ENCODE measurements around the gene AHI1. TPM values are rescaled to one million over a fixed set of nuclear protein-coding genes. Genes with fewer than 3 reads are reported as not detected.

The AHI1 gene
- total RNA-seq, 5 donors from 2014 or later (not counting 1 experiment from before 2014, with no cell fraction given) = 9.6 to 27.6 (median 15.8) TPM

- no peaks in the 10 kb centered on the region for H3K4me1 ChIP-seq (ENCODE audit: control insufficient read depth in 1 of 2, extremely low read depth in 1 of 2, insufficient read depth in 2 of 2, low read length in 2 of 2)
- no peak overlapping the region for H3K4me3 ChIP-seq (ENCODE audit: control insufficient read depth in 1 of 2, extremely low read depth in 1 of 2, low read length in 1 of 2)
- Mint-ChIP-seq H3K27ac (no peak overlapping the region), H3K27me3 (no peaks in the 10 kb centered on the region), H3K9me3 (no peaks in the 10 kb centered on the region), H3K4me3 (no peak overlapping the region), H3K36me3 (no peaks in the 10 kb centered on the region), H3K4me1 (no peaks in the 10 kb centered on the region)
- H3K9me3 ChIP-seq = no peaks in the 10 kb centered on the region
- H3K27ac ChIP-seq (ENCODE audit: low read length) = no peak overlapping the region
- ChIA-PET POLR2A (no interaction called here), CTCF (no interaction called here)
- WGBS (ENCODE audit: insufficient coverage) = 100% methylated on average over 2 of the region's 2 CpGs
- no peaks in the 10 kb centered on the region for H3K36me3 ChIP-seq (ENCODE audit: control insufficient read depth in 2 of 2, extremely low read depth in 1 of 2, insufficient read depth in 1 of 2, low read length in 1 of 2)
- DNase-seq (no peak), ATAC-seq (replicated peaks in 1 of 4) (no peak)
- H3K27me3 ChIP-seq (replicated peaks in 1 of 2; ENCODE audit: control insufficient read depth in 2 of 2, extremely low read depth in 1 of 2, insufficient read depth in 2 of 2, low read length in 1 of 2) = no peaks in the 10 kb centered on the region
Measured at GRCh38 chr6:135385299-135385698, 112.2 kb downstream of the AHI1 start.

GRCh38 chr6:135383766-135384165 is 113.8 kb downstream of the AHI1 start:
- Mint-ChIP-seq H3K27ac (no peak overlapping the region), H3K36me3 (no peaks in the 10 kb centered on the region), H3K9me3 (no peaks in the 10 kb centered on the region), H3K4me1 (no peaks in the 10 kb centered on the region), H3K4me3 (no peak overlapping the region), H3K27me3 (no peaks in the 10 kb centered on the region)
- Histone ChIP-seq H3K9me3 (no peaks in the 10 kb centered on the region), H3K4me1 (ENCODE audit: control insufficient read depth in 1 of 2, extremely low read depth in 1 of 2, insufficient read depth in 2 of 2, low read length in 2 of 2) (no peaks in the 10 kb centered on the region), H3K4me3 (ENCODE audit: control insufficient read depth in 1 of 2, extremely low read depth in 1 of 2, low read length in 1 of 2) (no peak overlapping the region), H3K36me3 (ENCODE audit: control insufficient read depth in 2 of 2, extremely low read depth in 1 of 2, insufficient read depth in 1 of 2, low read length in 1 of 2) (no peaks in the 10 kb centered on the region), H3K27me3 (replicated peaks in 1 of 2; ENCODE audit: control insufficient read depth in 2 of 2, extremely low read depth in 1 of 2, insufficient read depth in 2 of 2, low read length in 1 of 2) (no peaks in the 10 kb centered on the region), H3K27ac (ENCODE audit: low read length) (no peak overlapping the region)
- ChIA-PET POLR2A (no interaction called here), CTCF (no interaction called here)
- ATAC-seq (replicated peaks in 1 of 4) (no peak), DNase-seq (no peak)
- WGBS (ENCODE audit: insufficient coverage) = no CpG with 5 or more reads among the region's 3 CpGs

- H3K27me3 Mint-ChIP-seq = no peaks in the 10 kb centered on the region
- H3K4me3 ChIP-seq (ENCODE audit: control insufficient read depth in 1 of 2, extremely low read depth in 1 of 2, low read length in 1 of 2) = no peak overlapping the region
- 100% methylated on average over 1 of the region's 2 CpGs for WGBS (ENCODE audit: insufficient coverage)
- H3K27ac ChIP-seq (ENCODE audit: low read length) = no peak overlapping the region
- H3K27ac Mint-ChIP-seq = no peak overlapping the region
- CTCF ChIA-PET = no interaction called here
- H3K9me3 ChIP-seq = no peaks in the 10 kb centered on the region
- no peaks in the 10 kb centered on the region for H3K36me3 ChIP-seq (ENCODE audit: control insufficient read depth in 2 of 2, extremely low read depth in 1 of 2, insufficient read depth in 1 of 2, low read length in 1 of 2)
- ATAC-seq (replicated peaks in 1 of 4) (no peak), DNase-seq (no peak)
- H3K4me1 ChIP-seq (ENCODE audit: control insufficient read depth in 1 of 2, extremely low read depth in 1 of 2, insufficient read depth in 2 of 2, low read length in 2 of 2) = no peaks in the 10 kb centered on the region
- H3K36me3 Mint-ChIP-seq = no peaks in the 10 kb centered on the region
- H3K9me3 Mint-ChIP-seq = no peaks in the 10 kb centered on the region
- H3K4me1 Mint-ChIP-seq = no peaks in the 10 kb centered on the region
- no peak overlapping the region for H3K4me3 Mint-ChIP-seq
- no peaks in the 10 kb centered on the region for H3K27me3 ChIP-seq (replicated peaks in 1 of 2; ENCODE audit: control insufficient read depth in 2 of 2, extremely low read depth in 1 of 2, insufficient read depth in 2 of 2, low read length in 1 of 2)
- POLR2A ChIA-PET = no interaction called here
Measured at GRCh38 chr6:135383301-135383700, 114.2 kb downstream of the AHI1 start.

- Histone ChIP-seq H3K4me1 (ENCODE audit: control insufficient read depth in 1 of 2, extremely low read depth in 1 of 2, insufficient read depth in 2 of 2, low read length in 2 of 2) (no peaks in the 10 kb centered on the region), H3K4me3 (ENCODE audit: control insufficient read depth in 1 of 2, extremely low read depth in 1 of 2, low read length in 1 of 2) (no peak overlapping the region), H3K27ac (ENCODE audit: low read length) (no peak overlapping the region), H3K9me3 (no peaks in the 10 kb centered on the region), H3K36me3 (ENCODE audit: control insufficient read depth in 2 of 2, extremely low read depth in 1 of 2, insufficient read depth in 1 of 2, low read length in 1 of 2) (no peaks in the 10 kb centered on the region), H3K27me3 (replicated peaks in 1 of 2; ENCODE audit: control insufficient read depth in 2 of 2, extremely low read depth in 1 of 2, insufficient read depth in 2 of 2, low read length in 1 of 2) (no peaks in the 10 kb centered on the region)
- ATAC-seq (replicated peaks in 1 of 4) (no peak), DNase-seq (no peak)
- whole genome bisulfite sequencing (ENCODE audit: insufficient coverage) = 50% methylated on average over 2 of the region's 2 CpGs
- ChIA-PET CTCF (interaction anchor here in 1 of 2 donors (0.5 kb wide), 1 partner anchor 47 kb away, joined by 4 read pairs; no protein-coding TSS in a partner anchor), POLR2A (interaction anchor here (0.6 kb wide), 2 partner anchors 115 to 249 kb away, joined by 4 to 5 read pairs; no protein-coding TSS in a partner anchor)
- Mint-ChIP-seq H3K9me3 (no peaks in the 10 kb centered on the region), H3K36me3 (no peaks in the 10 kb centered on the region), H3K27me3 (no peaks in the 10 kb centered on the region), H3K4me3 (no peak overlapping the region), H3K27ac (no peak overlapping the region), H3K4me1 (no peaks in the 10 kb centered on the region)
Measured at GRCh38 chr6:135382182-135382628, 115.3 kb downstream of the AHI1 start.

GRCh38 chr6:135380793-135381192 is 116.7 kb downstream of the AHI1 start:
- peaks cover 2% of the 10 kb centered on the region for H3K36me3 Mint-ChIP-seq
- POLR2A ChIA-PET = no interaction called here
- CTCF ChIA-PET = no interaction called here

GRCh38 chr6:135379647-135380046 is 117.9 kb downstream of the AHI1 start:
- Histone ChIP-seq H3K27me3 (replicated peaks in 1 of 2; ENCODE audit: control insufficient read depth in 2 of 2, extremely low read depth in 1 of 2, insufficient read depth in 2 of 2, low read length in 1 of 2) (no peaks in the 10 kb centered on the region), H3K36me3 (ENCODE audit: control insufficient read depth in 2 of 2, extremely low read depth in 1 of 2, insufficient read depth in 1 of 2, low read length in 1 of 2) (no peaks in the 10 kb centered on the region), H3K4me1 (ENCODE audit: control insufficient read depth in 1 of 2, extremely low read depth in 1 of 2, insufficient read depth in 2 of 2, low read length in 2 of 2) (no peaks in the 10 kb centered on the region), H3K9me3 (no peaks in the 10 kb centered on the region), H3K27ac (ENCODE audit: low read length) (no peak overlapping the region), H3K4me3 (ENCODE audit: control insufficient read depth in 1 of 2, extremely low read depth in 1 of 2, low read length in 1 of 2) (no peak overlapping the region)
- Mint-ChIP-seq H3K4me1 (no peaks in the 10 kb centered on the region), H3K9me3 (no peaks in the 10 kb centered on the region), H3K27ac (no peak overlapping the region), H3K27me3 (no peaks in the 10 kb centered on the region), H3K36me3 (peaks cover 2% of the 10 kb centered on the region), H3K4me3 (no peak overlapping the region)
- DNase-seq = no peak
- no peak for ATAC-seq (replicated peaks in 1 of 4)
- POLR2A ChIA-PET = interaction anchor here in 1 of 2 donors (0.5 to 0.6 kb wide), 2 partner anchors 45 to 177 kb away, joined by 4 read pairs; no protein-coding TSS in a partner anchor
- CTCF ChIA-PET = no interaction called here

More at GRCh38 chr6:135380793-135381192, 116.7 kb downstream of the AHI1 start:
- no peaks in the 10 kb centered on the region for H3K27me3 Mint-ChIP-seq
- no peaks in the 10 kb centered on the region for H3K9me3 Mint-ChIP-seq
- Histone ChIP-seq H3K27me3 (replicated peaks in 1 of 2; ENCODE audit: control insufficient read depth in 2 of 2, extremely low read depth in 1 of 2, insufficient read depth in 2 of 2, low read length in 1 of 2) (no peaks in the 10 kb centered on the region), H3K9me3 (no peaks in the 10 kb centered on the region), H3K27ac (ENCODE audit: low read length) (no peak overlapping the region), H3K36me3 (ENCODE audit: control insufficient read depth in 2 of 2, extremely low read depth in 1 of 2, insufficient read depth in 1 of 2, low read length in 1 of 2) (no peaks in the 10 kb centered on the region), H3K4me3 (ENCODE audit: control insufficient read depth in 1 of 2, extremely low read depth in 1 of 2, low read length in 1 of 2) (no peak overlapping the region), H3K4me1 (ENCODE audit: control insufficient read depth in 1 of 2, extremely low read depth in 1 of 2, insufficient read depth in 2 of 2, low read length in 2 of 2) (no peaks in the 10 kb centered on the region)
- H3K4me1 Mint-ChIP-seq = no peaks in the 10 kb centered on the region
- no peak overlapping the region for H3K4me3 Mint-ChIP-seq
- no peak for DNase-seq
- no peak overlapping the region for H3K27ac Mint-ChIP-seq
- no peak for ATAC-seq (replicated peaks in 1 of 4)

- Mint-ChIP-seq H3K27me3 (no peaks in the 10 kb centered on the region), H3K4me3 (no peak overlapping the region), H3K9me3 (peaks cover 14 to 27% (median 14%) of the 10 kb centered on the region in 3 donors), H3K4me1 (no peaks in the 10 kb centered on the region), H3K27ac (no peak overlapping the region), H3K36me3 (peaks cover 28% of the 10 kb centered on the region)
- no peak overlapping the region for H3K27ac ChIP-seq (ENCODE audit: low read length)
- H3K4me1 ChIP-seq (ENCODE audit: control insufficient read depth in 1 of 2, extremely low read depth in 1 of 2, insufficient read depth in 2 of 2, low read length in 2 of 2) = no peaks in the 10 kb centered on the region
- no peaks in the 10 kb centered on the region for H3K36me3 ChIP-seq (ENCODE audit: control insufficient read depth in 2 of 2, extremely low read depth in 1 of 2, insufficient read depth in 1 of 2, low read length in 1 of 2)
- DNase-seq (no peak), ATAC-seq (replicated peaks in 1 of 4) (no peak)
- H3K4me3 ChIP-seq (ENCODE audit: control insufficient read depth in 1 of 2, extremely low read depth in 1 of 2, low read length in 1 of 2) = no peak overlapping the region
- POLR2A ChIA-PET = no interaction called here
- WGBS (ENCODE audit: insufficient coverage) = no CpG with 5 or more reads among the region's 2 CpGs
- H3K27me3 ChIP-seq (replicated peaks in 1 of 2; ENCODE audit: control insufficient read depth in 2 of 2, extremely low read depth in 1 of 2, insufficient read depth in 2 of 2, low read length in 1 of 2) = no peaks in the 10 kb centered on the region
- no peaks in the 10 kb centered on the region for H3K9me3 ChIP-seq
- CTCF ChIA-PET = no interaction called here
Measured at GRCh38 chr6:135372758-135373157, 124.8 kb downstream of the AHI1 start.
